Occipital lobe (tissue), 2 donors: ENCODE measurements around the gene ZHX3. TPM values are rescaled to one million over a fixed set of nuclear protein-coding genes. Genes with fewer than 3 reads are reported as not detected.

ENCODE experiments used
- DNase-seq: peaks from one replicate; lab custom pipeline; 2025; lab: John Stamatoyannopoulos, UW
- total RNA-seq: library from RNA; depleted of rRNA; stranded (reverse); fragments of >200 nt; gene quantifications from one replicate; pipeline ENCODE4 v1.2.3, GENCODE V29; 2014

Gene ZHX3
- total RNA-seq, 1 donor from 2014 or later: 18.9 TPM

DNA sequence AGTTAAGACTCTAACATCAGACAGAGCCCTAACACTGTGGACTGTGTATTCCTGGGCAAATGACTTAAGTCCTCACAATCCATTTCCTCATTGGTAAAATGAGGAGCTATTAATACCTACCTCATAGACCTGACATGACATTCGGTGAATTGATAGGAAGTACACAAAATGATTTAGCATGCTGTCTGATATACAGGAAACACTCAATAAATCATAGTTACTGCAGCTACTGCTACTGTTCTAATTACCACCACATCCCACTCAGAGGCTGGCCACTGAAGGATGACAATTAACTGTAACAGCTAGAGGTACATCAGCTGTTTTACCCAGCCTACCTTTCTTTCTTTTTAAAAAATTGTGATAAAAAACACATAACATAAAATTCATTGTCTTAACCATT is 92.4 kb downstream of the ZHX3 start:
- DNase-seq: no peak

DNA sequence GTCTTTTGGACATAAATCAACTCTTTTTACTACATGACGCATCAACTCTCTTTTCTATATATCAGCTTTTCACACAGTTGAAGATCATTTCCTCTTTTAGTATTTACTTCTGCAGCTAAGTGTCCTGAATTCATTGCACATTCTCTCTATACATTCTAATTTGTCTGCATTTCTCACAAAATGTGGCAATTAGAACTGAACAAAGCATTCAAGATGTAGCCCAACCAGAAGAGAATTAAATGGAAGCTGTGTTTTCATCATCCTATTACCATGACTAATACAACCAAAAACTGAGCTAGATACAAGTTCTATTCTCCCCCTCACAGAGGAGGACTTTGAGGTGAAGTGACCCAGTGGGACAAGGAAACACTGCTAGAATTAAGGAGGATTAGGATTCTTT is 93.2 kb downstream of the ZHX3 start:
- DNase-seq: no peak

DNA sequence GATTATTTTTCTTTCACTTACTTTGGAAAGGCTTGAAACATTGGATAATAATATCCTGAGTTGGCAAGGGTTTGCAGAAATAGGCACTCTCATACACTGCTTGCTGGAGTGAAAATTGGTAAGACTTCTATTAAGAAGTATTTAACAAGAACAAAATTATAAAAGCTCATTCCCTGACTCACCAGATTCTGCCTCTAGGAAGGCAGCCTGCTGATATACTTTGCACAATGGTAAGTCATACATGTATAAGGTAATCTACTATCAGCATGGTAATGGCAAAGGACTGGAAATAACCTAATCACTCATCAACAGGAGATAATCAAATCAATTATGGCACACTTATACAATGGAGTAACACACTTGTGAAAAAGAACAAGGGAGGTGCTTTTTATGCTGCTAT is 94.4 kb downstream of the ZHX3 start:
- DNase-seq: no peak

DNA sequence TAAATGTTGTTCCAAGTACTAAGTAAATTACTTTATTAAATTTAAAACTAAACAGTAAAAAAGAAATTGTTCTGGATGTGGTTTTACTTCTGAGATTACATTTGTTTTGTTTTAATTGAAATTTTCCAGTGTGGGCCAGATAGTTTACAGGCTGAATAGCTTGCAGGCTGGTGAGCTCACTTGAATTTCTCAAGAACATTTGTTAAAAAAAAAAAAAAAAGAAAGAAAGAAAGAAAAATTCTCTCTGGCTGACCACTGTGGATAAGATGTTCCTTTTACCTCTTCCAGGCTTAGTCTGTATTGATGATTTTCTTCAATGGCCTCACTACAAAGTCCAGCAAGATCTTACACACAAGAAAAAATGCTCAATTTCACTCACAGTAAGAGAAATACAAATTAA is 94.8 kb downstream of the ZHX3 start:
- no peak for DNase-seq

DNA sequence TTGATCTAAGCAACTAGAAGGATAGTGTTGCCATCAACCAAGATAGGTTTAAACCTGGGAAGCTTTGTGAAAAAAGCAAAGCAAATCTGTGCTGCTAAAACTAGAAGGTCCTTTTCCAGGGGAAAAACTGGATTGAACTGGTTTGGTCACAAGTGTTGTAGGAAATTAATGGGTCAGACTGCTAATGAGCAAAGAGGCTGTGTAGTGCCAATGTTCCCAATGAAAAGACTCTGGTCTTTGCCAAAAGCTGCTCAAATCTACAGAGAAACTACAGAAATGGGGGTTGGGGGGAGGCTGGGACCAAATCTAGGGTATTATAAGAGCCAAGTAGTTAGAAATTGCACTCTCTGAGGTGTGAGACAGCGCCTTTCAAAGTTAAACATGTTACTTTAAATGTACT is 95.2 kb downstream of the ZHX3 start:
- DNase-seq: no peak

DNA sequence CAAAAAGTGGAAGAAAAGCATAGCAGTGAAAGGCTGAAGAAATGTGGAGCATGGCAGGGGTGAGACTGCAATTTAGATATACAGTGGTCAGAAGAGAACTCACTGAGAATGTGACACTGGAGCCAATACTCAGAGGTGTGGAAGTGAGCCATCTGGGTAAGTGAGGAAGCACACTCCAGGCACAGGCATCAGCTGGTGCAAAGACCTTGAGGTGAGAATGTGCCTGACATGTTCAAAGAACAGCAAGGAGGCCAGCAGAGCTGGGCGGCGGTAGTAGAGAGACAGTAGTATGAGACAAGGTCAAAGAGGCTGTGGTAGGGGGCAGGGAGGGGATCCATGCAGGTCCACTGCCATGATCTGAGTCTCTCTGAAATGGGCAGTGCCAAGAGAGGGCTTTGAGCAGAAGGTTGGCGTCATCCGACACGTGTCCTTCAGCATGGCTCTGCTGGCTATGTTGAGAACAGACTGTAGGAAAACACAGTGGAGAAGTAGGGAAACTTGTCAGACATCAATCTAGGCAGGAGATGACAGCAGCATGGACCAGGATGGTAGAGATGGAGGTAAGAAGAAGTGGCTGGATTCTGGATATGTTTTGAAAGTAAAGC is 95.8 kb downstream of the ZHX3 start:
- no peak for DNase-seq

DNA sequence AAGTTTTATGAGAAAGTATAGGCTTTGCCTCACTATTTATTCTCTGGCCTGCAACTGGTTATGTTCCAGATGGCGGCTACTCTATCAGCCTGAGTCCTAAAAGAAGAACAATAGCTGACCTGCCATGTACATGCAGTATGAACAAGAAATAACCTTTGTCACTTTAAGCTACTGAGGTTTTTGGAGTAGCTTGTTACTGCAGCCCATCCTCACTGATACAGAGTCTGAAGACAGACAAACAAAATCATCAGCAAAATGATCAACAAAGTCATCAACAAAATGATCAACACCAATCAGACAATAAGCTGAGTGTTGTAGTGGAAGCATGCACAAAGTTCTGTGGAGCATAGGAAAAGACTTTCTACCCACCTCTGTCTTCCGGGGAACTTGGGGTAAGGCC is 97.7 kb downstream of the ZHX3 start:
- no peak for DNase-seq

DNA sequence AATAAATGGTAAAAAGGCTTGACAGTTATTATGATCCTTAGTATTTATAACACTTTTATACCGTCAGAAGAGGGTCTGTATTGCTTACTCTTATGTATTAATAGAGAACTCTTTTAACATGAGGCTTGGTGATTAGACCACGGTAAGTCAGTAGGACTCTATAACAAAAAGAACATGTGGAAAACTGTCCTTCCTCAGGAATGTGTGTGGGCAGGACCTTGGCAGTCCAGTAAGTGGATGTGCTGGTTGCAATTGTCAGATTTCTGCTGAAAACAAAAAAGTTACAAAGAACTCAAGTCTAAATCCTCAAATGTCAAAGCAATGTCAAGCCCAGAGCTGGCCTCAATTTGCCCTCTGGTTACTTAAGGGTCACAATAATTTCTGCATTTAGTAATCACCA is 99.1 kb downstream of the ZHX3 start:
- no peak for DNase-seq

DNA sequence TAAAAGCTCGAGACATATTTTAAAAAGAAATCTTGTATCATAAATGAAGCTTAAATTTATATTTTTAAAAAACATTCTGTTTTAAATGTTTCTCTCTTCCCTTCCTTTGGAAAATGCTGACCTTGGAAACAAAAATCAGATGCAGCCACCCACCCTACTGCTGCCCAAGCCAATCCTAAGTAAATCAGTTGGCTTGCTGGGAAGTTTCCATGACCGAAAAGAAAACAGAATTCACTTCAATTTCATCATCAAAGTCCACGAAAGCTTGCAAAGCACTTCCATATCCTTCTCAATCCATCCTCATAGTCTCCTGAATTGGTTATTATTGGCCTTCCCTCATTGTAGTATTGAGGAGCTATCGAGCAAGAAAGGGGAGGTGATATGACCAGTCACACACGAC is 100.1 kb downstream of the ZHX3 start:
- DNase-seq: no peak

DNA sequence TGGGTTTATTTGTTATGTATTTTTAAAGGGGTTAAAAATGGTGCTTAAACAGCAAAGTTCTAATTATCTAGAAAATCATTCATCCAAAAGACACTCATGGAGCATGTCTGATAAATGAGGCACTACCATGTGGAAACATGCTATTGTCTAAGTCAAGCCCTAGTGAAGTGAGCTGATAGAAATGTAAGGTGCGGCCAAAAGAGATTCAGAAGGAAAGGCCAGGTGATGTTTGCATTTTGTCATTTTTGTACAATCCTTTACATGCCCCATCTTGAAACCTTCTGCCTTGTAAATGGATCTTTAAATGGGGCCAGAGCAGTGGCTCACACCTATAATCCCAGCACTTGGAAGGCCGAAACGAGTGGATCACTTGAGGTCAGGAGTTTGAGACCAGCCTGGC is 102.9 kb downstream of the ZHX3 start:
- DNase-seq: no peak

DNA sequence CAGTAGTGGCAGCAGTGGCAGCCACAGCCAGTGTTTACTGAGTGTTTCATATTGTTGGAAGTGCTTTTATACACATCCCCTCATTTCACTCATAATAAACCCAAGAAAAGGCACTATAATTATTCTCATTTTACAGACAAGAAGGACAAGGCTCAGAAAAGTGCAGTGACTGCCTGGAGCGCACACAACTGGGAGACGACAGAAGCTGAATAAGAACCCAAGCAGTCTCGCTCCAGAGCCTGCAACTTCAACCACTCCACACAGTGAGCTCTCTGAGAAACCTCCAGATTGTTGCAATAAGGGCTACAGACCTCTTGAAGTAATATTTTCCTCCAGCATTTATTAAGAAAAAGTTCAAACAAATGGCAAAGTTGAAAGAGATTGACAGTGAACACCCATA is 103.3 kb downstream of the ZHX3 start:
- DNase-seq: no peak

DNA sequence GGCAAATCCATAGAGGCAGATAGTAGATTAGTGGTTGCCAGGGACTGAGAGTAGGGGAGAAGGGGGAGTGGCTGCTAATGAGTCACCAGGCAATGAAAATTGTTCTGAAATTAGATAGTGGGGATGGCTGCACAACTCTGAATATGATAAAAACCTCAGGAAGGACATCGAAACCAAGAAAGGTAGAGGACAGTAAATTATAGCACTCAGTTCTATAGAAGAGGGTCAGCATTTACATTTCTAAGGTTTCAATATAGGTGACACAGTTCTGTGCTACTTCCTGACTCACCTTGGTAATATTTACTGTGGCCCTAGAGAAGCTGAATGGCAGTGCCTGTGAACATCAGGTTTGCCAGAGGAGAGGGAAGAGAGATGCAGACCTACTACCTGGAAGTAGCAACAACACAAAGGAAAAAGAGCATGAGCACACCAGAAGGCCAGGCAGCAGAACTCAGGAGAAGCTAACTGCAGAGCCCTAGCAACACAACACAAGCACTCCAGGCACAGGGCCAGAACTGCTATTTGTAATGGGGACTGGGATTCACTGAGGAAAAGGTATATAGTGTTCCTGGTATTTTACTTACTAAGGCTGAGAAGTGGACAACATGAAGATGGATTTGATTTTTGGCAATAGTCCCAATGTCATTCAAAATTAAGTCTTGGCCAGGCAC is 104.2 kb downstream of the ZHX3 start:
- no peak for DNase-seq

DNA sequence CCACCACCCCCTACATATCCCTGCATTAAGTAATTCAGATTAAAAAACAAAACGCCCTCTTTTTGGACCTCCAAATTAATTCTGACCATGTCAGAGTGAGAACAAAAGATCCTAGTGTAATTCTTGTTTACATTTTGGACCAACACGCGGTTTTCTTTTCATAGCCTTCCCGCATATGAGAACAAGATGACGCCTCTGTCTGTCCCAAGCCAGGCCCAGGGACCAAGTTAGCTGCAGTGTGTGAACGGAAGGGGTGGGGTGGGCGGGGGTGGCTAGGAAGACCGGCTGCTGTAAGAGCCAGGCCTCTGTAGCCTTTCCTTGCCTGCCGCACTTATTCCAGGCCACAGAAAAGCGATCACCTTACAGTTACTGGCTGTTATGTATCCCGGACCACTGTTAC is 112.2 kb downstream of the ZHX3 start:
- DNase-seq: peak; percentile 63

DNA sequence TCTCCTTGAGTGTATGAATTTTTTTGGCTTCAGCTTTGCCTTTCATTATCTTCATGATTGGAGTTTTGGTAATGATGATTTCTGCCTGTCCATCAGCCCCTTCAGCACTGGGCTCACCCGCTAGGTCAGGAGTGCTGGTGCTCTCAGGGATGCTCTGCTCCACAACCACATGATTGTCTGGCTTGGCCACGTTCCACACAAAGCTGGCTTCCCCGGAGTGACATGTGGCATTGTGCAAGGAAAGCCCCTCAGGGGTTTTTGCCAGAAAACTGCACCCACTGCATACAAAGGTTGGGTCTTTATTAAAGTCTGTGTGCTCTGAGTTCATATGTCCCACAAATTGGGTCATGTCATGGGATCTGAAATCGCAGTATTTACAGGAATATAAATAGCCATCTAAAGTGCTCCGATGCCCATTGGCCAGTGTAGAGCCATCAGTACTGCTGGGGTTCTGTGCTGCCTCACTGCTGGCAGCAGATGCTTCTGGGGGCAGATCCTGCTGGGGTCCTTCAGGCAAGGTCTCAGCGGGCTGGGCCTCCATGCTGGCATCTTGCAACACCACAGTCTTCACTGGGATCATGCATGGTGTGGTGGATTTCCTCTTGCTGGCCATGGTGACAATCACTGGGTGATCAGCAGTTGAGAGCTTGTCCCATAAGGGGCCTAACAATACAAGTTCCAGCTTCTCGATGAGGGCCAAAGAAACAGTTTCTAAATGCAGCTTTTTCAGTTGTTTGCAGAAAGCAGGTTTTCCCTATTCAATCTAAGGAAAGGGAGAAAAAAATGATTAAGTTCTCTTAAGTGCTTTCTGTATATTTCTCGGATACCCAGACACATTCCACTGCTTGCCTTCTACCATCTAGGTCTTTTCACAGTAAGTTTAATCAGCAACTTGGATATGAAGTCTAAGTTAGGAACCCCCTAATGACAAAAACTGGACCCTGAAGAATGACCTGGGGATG is 112.9 kb downstream of the ZHX3 start:
- DNase-seq: no peak

DNA sequence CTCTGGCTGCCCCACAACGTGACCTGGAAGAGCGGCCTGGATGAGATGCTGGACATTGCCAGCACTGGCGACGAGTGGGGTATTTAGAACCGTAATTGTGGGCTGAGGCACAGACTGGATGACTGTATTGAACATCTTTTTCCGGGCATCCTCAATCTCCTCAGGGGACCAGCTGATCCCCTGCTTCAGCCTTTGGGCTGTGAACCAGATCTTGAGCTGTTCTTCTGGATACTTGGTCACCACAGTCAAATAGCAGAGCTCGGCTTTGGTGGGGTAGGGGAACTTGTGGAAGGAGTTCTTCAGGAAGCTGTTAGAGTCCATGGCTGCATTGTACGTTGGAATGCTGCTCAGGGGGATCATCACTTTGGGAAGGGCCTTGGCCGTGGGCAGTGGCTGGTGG is 113.9 kb downstream of the ZHX3 start:
- DNase-seq: no peak

DNA sequence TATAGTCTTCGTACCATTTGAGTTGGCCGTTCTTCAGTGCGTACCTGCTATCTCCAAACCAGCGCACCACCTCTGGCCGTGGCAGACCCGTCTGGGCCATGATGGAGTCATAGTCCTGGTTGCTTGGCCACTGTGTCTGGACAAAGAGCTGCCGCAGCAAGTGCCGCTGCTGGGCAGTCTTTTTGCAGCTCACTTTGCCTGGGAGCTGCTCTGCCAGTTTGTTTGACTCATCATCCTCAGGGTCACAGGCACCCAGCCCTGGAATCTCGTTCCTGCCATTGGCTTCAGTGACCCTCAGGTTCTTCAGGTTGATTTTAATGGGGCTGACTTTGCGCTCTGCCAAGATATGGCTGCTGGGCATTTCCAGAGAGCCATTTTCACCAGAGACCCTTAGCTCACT is 115.1 kb downstream of the ZHX3 start:
- no peak for DNase-seq

DNA sequence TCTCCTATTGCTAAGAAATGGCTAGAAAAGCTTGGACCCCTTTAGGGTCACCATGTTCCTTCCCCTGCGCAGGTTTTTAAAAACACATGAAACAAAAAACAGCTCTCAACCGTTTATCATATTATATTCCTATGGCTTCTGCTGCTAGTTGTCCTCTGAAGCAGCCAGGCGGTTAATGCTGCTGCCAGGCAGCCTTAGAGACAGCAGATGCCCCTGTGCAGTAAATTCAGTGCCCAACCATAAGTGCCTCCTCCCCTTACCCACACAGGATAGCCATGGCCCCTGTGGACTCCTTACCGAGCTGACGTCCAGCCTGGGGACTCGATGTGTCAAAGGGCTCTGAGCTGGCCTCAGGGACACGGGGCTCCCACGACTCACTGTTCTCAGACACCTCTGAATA is 115.8 kb downstream of the ZHX3 start:
- DNase-seq: no peak

DNA sequence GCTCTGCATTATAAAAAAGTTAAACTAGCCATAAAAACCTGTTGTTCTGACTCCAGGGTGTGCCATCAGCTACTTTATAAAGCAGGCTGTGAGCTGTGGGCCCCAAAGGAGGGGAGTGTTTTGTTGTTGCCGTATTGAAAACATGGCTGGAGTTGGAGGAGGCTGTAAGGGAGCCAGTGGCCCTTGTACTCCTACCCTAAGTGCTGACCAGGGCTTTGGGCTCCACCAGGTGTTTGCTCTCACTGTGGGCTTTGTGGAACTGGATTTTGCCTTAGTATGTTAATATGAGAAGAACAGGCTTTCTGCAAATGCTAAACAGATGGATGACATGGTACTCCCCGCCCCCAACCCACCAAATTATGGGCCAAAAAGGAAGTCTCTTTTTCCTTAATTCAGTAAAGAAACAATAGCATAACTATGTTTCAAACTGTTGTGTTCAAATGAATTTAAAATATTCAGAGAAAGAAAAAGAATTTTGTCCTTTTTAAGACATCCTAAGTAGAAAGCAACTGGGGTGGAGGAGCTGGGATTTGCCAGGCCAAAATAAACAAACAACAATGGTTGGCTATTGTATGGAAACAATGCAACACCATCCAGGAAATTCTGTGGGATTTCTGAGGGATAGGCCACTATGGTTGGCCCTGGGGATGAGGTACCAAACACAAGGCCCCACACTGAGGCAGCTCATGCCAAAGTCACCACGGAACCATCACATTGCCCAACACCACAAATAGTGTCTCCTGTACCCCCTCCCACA is 116.9 kb downstream of the ZHX3 start:
- no peak for DNase-seq

DNA sequence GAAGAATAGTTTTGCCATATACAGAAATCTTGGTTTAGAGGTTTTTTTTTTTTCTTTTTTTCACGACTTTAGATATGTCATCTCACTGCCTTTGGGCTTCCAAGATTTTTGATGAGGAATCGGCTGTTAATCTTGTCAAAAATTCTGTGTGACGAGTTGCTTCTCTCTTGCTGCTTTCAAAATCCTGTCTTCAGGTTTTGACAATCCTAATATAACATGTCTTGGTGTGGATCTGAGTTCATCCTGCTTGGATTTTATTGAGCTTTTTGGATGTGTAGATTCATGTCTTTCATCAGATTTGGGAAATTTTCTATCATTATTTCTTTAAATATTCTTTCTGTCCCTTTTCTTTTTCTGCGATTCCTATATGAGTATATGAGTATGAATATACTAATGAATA is 119.1 kb downstream of the ZHX3 start:
- no peak for DNase-seq

DNA sequence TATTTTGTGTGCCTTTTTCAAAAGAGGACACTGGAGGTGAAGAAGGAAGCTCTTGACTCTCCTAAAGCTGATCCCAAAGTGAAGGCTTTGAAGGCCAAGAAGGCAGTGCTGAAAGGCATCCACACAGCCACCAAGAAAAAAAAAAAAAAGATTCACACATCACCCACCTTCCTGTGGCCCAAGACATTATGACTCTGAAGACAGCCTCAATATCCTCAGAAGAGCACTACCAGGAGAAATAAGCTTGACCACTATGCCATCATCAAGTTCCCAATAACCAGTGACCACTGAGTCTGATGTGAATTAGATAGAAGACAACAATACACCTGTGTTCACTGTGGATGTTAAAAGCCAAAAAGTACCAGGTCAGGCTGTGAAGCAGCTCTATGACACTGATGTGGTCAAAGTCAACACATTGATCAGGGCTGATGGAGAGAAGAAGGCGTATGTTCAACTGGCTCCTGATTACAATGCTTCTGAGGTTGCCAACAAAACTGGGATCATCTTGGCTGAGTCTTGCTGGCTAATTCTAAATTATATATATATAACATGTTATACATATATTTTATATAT is 120.8 kb downstream of the ZHX3 start:
- no peak for DNase-seq

DNA sequence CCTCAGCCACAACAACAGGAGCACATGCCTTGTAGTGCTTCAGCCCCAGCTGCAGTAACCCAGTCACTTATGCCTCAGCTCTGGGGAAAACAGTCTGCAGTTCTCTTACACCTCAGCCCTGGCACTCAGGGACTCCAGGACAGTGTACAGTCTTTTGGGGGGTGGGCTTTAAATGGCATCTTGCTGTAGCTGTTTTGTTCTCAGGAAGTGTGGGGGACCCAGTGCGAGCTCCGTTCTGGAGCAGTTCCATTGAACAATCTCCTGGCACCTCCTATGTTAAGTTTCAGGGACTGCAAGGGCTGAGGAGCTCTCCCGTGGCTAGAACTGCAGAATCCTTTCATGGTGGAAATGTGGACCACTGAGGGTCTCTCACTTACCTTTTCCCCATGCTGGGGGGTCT is 125.0 kb downstream of the ZHX3 start:
- DNase-seq: no peak
